Epithelial cell of umbilical artery (primary cell): ENCODE results near the gene TMEM97. TPM values are rescaled to one million over a fixed set of nuclear protein-coding genes. Genes with fewer than 3 reads are reported as not detected.

Experiments used
- total RNA-seq: library from RNA; depleted of rRNA; stranded (reverse); fragments of >200 nt; gene quantifications from 2 replicates; pipeline ENCODE4 v1.2.3, GENCODE V29; 2014

The TMEM97 gene
- 19.1 and 22.7 TPM in 2 replicates for total RNA-seq

DNA sequence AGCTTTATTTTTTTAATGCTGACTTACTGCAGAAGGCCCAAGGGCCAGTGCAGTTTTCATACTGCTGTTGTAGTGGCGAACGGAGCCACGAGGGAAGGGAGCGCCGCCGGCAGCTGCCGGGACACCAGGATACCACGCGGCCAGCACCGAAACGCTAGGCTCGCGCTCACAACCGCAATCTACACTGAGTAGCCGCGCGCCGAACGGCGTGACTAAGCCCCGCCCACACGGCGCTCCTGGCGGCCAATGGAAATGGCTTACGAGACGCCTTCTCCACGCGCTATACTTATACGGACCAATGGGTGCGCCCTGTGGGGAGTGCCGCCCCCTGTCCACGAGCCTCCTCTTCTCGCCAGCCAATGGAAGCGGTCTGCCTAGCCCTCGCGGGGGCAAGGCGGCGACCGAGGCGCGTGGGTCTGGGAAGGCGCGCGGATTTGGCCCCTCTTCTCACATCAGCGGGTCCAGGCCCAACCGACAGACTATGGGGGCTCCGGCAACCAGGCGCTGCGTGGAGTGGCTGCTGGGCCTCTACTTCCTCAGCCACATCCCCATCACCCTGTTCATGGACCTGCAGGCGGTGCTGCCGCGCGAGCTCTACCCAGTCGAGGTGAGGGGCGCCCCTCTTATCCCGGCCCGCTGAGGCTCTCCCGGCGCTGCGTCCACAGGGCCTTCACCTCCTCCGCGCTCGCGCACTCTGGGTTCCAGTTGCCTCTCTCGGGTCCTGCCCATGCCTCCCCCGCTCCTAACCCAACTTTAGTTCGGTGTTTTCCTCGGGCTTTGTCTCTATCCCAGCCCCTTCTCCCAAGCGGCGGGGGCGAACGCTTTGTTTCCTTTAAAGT is at the start of gene TMEM97:
Gene TMEM97, plus strand, starts transcription at position 442 of the 839 bp plus-strand sequence. Its CDS starts 40 bp downstream, at position 482.

DNA sequence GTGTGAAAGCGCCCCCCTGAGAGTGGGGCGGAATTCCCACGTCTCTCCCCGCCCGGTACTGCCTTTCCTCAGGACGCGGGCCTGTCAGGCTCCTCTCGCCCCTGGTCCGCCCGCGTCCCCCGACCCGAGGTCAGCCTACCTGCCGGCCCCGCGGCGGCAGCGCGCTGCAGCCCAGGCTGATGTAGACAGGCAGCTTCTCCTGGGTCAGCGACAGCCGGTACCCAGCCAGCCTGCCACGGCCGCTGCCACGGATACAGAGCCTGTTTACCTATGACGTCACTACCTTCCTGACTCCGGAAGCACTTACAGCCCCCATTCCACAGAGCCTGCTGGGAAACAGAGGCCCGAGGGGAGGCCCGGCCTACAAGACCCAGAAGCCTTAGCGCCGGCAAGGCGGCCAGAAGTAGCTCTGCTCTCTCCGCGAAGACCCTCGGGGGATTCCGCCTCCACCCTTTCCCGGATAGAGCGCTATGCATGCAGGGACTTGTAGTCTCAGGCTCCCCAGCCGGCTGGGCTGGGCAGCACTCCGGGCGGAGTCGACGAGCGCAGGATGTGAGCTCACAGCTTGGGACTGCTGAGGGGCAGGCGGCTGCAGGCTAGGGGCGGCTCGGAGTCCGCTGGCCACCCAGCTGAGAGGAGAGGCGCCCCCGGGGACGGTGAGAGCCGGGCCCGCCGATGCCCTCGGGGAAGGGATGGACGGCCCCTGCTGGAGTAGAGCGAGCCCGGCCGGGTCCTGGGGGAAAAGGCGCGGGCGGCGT is 16.4 kb downstream of the TMEM97 start, which contains the start of the genes IFT20 and TNFAIP1:
Gene IFT20, minus strand, starts transcription at position 272 of the 758 bp plus-strand sequence. CDS start 3,487 bp downstream, outside the sequence.
Gene TNFAIP1, plus strand, starts transcription at position 561 of the 758 bp plus-strand sequence. CDS start 3,761 bp downstream, outside the sequence.

DNA sequence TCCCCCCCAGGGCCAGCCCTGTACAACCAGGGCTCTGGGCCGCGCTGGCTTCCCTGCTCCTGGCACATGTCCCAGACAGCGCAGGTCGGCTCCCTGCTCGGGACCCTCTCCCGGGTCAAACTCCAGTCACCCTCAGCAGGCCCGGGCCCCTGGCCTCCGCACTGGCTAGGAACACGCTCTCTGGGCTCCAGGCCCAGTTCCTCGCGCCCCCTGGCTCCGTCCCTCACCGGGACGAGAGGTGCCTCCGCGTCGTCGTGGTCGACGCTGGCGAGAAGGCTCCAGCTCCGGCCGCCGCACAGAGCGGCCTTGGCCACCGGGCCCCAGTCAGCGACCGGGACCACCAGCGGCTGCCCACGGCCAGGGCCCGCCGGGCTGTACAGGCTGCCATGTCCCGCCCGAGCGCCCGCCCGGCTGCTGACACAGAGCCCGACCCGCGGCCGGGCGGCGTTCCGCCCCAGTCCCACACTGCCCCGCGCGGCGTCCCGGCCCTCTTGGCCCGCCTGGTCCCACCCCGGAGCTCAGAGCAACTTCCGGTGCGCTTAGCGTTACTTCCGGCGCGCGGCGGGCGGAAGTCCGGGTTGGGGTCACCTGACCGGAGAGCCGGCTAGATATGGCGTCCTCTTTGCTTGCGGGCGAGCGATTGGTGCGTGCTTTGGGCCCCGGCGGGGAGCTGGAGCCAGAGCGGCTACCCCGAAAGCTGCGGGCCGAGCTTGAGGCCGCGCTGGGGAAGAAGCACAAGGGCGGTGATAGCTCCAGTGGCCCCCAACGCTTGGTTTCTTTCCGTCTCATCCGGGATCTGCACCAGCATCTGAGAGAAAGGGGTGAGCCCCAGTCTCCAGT is 38.3 kb downstream of the TMEM97 start, which contains the start of gene POLDIP2:
Gene POLDIP2, minus strand, starts transcription at position 467 of the 840 bp plus-strand sequence. Its CDS starts 79 bp downstream, at position 388.

DNA sequence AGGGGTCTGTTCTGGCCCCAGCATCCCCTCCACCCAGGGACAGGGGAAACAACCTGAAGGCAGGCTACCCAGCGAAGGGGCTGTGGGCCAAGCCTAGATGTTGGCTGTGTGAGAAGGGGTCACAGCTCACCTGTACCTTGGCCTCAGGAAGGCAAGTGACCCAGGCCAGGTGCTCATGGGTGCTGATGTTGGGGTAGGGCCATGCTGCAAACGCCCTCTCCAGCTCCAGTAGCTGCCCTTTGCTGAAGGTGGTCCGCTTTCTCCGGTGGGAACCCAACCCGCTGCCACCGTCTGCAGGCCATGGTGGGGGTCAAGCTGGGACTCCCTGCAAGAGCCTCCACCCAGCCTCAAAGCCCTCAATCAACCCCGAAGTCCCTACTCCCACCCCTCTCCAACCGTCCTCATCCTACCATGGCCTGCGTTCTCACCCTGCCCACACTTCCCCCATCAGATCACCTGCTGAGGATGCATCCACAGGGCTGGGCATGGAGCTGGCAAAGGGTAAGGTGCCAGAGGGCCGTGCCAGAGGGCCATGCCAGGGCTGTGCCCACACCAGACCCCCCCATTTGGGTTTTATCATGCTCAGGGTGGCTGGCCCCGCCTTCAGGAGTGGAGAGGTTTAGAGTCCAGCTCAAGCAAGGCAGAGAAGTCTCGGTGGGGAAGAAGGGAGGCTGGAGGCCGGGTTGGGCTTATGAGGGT is 45.8 kb downstream of the TMEM97 start, which contains the start of gene SEBOX:
Gene SEBOX, minus strand, starts transcription at position 535 of the 699 bp plus-strand sequence. Its CDS starts 48 bp downstream, at position 487.

DNA sequence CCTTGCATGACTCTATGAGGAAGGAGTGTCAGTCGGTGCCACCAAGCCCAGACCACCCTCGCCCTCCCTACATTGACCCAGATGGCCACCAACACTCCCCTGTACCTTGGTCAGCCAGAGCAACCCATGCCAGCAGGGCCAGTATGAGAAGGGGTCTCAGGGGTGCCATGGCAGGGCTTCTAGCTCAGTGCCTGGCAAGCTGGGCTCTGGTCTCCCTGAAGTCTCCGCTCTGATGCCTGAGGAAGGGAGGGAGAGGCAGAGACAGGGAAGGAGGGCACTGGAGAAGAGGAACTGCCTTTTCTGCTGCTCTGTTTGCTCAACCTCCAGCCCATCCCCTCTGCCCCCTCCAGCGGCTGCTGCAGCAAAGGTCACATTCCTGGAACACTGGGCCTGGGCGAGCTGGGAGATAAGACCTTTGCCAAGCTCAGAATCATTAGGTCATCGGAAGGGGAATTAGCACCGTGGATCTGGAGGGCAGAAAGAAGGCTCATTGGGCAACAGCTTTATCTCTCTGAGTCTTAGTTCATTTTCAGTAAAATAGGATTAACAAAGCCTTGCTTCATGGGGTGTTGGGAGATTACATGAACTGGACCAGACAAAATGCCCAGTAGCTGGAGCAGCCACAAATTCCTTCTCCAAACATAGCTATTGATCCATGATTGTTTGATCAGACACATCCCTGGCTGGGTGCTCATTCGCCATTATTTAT is 51.2 kb downstream of the TMEM97 start, which contains the start of gene VTN:
Gene VTN, minus strand, starts transcription at position 273 of the 709 bp plus-strand sequence. Its CDS starts 104 bp downstream, at position 169.

DNA sequence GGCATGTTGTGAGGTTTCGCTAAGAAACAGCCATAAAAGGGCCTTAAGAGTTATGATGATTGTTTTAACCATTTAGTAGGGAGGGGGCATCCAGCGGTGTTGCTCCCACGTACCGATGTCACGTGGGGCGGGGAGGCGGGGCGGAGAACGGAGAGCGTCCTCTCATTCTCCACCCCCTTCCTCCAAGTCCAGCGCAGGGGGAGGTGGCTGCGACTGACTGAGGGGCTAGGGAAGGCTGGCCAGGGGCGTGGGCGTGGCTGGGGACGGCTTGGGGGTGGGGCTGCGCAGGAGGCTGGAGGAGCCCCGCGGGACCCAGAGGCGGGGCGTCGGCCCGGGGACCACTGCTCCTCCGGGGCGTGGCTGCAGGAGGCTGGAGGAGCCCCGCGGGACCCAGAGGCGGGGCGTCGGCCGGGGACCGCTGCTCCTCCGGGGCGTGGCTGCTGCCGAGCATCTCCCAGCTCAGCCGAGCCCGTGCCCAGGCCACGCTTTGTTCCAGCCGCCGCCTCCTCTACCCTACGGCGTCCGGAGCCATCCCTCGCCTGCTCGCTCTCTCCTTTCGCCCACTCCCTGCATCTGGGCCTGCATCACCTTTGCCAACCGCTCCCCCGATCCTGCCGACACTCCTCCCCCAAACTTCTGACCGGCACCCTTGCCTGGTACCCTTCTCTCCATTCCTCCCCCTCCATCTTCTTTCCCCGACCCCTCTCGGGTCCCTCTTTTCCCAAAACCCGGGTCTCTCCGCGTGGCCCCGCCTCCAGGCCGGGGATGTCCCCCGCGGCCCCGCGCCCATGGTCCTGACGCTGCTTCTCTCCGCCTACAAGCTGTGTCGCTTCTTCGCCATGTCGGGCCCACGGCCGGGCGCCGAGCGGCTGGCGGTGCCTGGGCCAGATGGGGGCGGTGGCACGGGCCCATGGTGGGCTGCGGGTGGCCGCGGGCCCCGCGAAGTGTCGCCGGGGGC is 52.5 kb downstream of the TMEM97 start, which contains the start of gene SARM1:
Gene SARM1, plus strand, starts transcription at position 450 of the 958 bp plus-strand sequence. Its CDS starts 339 bp downstream, at position 789.

Other genes starting within 250 kb of the TMEM97 start
- gene IFT20, start 16.3 kb downstream of the TMEM97 start, total RNA-seq = 72.3 and 84.1 TPM in 2 replicates
- 29.2 and 36.6 TPM in 2 replicates for gene TNFAIP1, start 16.6 kb downstream of the TMEM97 start, total RNA-seq
- 70.5 and 73.7 TPM in 2 replicates for gene POLDIP2, start 38.3 kb downstream of the TMEM97 start, total RNA-seq
- not detected in 2 replicates for gene SEBOX, start 46.0 kb downstream of the TMEM97 start, total RNA-seq
- under 0.01 and 0.30 TPM in 2 replicates for gene VTN, start 51.1 kb downstream of the TMEM97 start, total RNA-seq
- gene SARM1, start 52.5 kb downstream of the TMEM97 start, total RNA-seq = 2.6 and 5.5 TPM in 2 replicates
- 1.6 and 4.4 TPM in 2 replicates for gene SLC46A1, start 87.0 kb downstream of the TMEM97 start, total RNA-seq
- gene SLC13A2, start 154.4 kb downstream of the TMEM97 start, total RNA-seq = not detected in 2 replicates
- not detected in 2 replicates for gene FOXN1, start 187.1 kb downstream of the TMEM97 start, total RNA-seq
- 16.2 and 28.6 TPM in 2 replicates for gene UNC119, start 233.4 kb downstream of the TMEM97 start, total RNA-seq